Hippocampal formation (tissue), 2 donors: Measurements from ENCODE around the gene DNAH3.
"Not testable (repeated sequence)": the region's sequence is repeated elsewhere in the genome, so short reads cannot be mapped to it uniquely, and the experiment has no call there.

Experiments used
- DNase-seq, 2 donors: peaks; one replicate each; lab custom pipeline; 2025; lab: John Stamatoyannopoulos, UW

The DNAH3 gene

GRCh38 chr16:21005008-21005407 is 145.6 kb downstream of the DNAH3 start:
- no peak for DNase-seq

DNA sequence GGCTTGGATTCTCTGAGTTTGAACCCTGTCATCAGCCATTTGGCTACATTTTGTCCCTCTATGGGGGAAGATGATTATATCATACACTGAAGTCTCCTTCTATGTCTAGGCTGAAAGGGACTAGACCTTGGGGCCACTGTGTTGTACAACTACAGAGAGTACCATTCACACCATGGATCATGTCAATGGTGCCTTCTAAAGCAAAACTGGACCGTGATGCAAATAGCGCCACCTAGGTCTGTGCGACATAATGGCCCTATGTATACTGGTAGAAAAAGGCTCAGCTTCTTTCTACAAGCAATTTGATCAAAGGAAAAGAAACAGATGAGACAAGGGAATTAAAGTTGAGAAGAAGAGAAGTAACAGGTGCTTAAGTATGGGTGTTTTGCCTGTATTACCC is 149.4 kb downstream of the DNAH3 start:
- no peak for DNase-seq

DNA sequence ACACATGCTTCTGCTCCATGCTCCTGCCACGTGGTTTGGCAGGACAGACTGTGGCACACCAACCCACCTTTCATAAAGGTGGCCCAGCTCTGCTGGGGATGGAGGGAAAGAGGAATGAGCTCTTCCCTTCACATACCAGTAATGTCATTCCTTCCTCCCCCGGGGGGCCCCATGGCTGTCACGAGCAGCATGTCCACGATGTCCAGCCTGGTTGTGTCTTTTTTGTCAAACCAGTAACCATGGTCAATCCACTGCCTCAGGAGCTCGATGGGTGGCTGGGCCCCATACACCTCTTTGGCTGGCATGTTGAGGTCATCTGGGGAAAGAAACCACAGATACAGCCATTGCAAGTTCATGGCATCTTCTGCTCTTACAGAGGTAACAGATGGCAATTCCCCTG is 153.5 kb downstream of the DNAH3 start:
- no peak for DNase-seq

- DNase-seq: no peak
These were observed 154.9 kb downstream of the DNAH3 start for GRCh38 chr16:20995711-20996110.

DNA sequence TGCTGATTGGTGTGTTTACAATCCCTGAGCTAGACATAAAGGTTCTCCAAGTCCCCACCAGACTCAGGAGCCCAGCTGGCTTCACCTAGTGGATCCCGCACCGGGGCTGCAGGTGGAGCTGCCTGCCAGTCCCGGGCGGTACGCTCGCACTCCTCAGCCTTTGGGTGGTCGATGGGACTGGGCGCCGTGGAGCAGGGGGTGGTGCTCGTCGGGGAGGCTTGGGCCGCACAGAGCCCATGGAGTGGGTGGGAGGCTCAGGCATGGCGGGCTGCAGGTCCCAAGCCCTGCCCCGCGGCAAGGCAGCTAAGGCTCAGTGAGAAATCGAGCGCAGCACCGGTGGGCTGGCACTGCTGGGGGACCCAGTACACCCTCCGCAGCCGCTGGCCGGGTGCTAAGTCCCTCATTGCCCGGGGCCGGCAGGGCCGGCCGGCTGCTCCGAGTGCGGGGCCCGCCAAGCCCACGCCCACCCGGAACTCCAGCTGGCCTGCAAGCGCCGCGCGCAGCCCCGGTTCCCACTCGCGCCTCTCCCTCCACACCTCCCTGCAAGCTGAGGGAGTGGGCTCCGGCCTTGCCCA is 161.1 kb downstream of the DNAH3 start:
- not testable (repeated sequence) for DNase-seq

DNA sequence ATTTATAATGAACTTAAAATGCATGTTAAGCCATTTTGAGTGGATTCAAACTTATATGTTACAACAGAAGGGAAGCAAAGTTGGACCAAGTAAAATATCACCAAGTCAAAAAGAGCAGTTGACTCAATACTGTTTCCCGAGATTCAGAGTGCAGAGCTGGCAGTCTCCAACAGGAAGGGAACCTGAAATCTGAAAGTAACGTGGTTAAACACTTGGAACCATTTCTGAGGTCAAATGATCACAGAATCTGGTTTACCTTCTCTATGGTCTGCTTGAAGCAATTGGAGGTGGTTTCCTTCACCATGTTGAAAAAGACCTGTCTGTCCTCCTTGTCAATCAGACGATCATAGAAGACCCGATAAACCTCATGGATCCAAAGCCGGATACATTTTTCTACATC is 163.6 kb downstream of the DNAH3 start:
- no peak for DNase-seq

DNA sequence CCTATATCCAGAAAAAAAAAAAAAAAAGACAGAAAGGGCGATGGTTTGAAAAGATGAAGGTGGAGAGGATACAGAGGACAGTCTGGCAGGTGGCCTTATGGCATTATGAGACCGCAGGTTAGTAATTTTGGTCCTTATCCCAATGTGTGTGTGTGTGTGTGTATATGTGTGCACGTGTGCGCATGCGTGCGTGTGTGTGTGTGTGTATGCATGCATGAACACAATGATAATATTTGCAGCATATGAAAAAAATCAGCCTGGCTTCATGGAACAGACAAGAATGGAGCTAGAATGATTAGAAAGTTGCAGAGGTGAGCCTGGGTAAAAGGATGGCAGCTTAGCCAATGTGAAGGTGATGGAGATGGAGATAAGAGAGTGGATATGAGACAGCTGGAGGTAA is 166.6 kb downstream of the DNAH3 start:
- DNase-seq: no peak

DNA sequence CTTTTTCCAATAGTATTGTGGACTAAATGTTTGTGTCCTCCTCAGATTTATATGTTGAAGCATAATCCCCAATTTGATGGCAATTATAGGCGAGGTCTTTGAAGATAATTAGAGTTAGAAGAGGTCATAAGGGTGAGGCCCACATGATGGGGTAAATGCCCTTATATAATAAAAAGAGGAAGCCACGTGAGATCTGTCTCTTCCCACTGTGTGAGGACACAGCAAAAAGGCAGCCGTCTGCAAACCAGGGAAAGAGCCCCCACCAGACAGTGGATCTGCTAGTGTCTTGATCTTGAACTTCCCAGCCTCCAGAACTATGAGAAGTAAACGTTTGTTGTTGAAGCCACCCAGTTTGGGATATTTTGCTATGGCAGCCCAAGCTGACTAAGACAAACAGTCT is 174.1 kb downstream of the DNAH3 start:
- DNase-seq: no peak

DNA sequence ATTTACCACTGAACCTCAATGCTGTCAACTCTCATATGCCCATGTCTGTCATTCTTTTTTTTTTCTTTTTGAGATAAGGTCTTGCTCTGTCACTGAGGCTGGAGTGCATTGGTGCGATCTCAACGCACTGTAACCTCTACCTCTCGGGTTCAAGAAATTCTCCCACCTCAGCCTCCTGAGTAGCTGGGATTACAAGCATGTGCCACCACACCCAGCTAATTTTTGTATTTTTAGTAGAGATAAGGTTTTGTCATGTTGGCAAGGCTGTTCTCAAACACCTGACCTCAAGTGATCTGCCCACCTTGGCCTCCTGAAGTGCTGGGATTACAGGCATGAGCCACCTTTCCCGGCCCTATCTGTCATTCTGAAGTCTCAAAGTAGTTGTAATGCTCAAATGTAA is 177.4 kb downstream of the DNAH3 start:
- DNase-seq: not testable (repeated sequence)

DNA sequence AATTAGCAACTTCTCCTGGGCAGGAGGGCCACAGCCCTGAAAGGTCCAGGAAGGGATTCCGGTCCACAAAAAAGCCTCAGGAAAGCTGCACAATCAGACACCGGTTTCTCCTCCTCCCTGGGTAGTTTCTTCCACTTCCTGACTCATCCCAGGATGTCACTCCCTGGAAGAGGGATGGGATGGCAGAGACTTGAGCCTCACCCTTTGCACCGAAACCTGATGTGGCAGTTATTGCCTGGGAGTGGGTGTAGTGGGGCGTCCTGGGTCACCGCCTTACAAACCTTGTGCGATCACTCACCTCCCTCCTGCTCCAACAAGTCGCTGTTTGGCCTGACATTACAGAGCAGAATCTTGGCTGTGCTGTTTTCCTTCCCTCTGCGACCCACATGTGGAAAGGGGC is 179.2 kb downstream of the DNAH3 start:
- no peak for DNase-seq

DNA sequence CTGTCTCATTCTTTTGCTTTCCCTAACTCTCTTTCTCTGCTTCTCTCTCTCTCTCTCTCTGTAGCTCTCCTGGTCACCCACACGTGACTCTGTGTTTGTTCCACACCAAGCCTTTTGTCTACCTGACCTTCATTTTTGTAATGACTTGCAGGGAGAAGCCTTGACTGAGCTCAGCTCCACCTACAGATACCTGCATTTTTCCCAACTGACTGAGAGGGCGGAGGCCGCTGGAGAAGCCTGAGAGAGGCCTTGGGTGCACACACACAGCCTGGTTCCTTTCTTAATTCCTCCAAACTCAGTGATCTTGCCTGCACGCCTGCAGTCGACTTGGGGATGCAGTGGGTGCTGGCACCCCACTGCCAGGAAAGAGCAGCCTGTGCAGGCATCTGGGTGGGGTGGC is 181.3 kb downstream of the DNAH3 start:
- DNase-seq: no peak

DNA sequence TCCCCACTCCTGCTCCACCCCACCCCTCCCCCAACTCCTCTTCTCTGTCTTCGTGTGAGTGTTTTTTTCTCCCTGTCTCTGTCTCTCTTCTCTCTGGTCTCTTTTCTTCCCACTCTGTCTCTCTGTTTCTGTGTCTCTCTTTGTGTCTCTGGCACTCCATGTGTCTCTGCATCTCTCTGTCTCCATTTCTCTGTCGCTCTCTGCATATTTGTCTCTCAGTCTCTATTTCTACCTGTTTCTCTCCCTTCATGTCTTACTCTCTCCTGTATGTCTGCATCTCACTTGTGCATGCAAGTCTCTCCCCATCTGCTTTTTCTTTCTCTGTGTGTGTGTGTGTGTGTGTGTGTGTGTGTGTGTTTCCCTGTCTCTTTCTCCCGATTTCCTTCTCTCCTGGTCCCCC is 181.9 kb downstream of the DNAH3 start:
- no peak for DNase-seq

DNA sequence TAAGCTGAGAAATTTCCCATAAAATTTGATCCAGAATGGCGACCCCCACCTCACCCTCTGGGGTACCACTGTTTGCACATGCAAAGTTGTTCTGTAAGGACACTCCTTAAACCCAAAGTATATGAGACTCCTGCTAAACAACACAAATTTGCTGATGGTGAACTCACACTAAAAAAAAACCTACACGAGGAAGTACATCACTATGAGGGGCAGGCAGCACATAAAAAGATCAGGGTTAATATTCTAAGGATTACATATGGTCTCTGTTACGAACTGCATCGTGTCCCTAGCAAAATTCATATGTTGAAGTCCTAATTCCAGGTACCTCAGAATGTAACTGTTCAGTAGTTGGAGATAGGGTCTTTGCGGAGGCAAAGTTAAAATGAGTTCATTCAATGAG is 189.7 kb downstream of the DNAH3 start:
- no peak for DNase-seq

- no peak for DNase-seq
These were observed 193.5 kb downstream of the DNAH3 start for GRCh38 chr16:20957153-20957552.

DNA sequence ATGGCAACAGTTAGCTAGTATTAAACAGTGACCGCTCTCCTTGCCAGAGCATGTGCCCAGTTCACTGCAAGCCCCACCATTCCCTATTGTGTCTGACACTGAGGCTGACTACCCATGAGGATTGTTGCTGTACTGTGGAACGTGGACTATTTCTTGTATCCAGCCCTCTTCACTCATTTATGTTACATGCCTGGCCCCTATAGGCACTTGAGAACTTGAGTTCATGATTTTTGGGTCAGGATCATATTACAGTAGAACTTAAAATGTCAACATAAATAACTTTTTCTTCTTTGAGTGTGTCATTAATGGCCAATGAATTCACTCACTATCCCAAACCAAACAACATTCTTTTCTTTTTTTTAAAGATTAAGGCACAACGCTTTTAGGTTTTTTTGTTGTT is 194.3 kb downstream of the DNAH3 start:
- no peak for DNase-seq

- DNase-seq: no peak
These were observed 196.1 kb downstream of the DNAH3 start for GRCh38 chr16:20954574-20954973.

GRCh38 chr16:20952139-20952920 is 198.3 kb downstream of the DNAH3 start:
- DNase-seq: no peak

GRCh38 chr16:20950294-20950693 is 200.4 kb downstream of the DNAH3 start:
- no peak for DNase-seq

- DNase-seq: no peak
These were observed 201.0 kb downstream of the DNAH3 start for GRCh38 chr16:20949660-20950059.

GRCh38 chr16:20948444-20948843 is 202.2 kb downstream of the DNAH3 start:
- DNase-seq: no peak

GRCh38 chr16:20946015-20946629 is 204.5 kb downstream of the DNAH3 start:
- no peak for DNase-seq

GRCh38 chr16:20945575-20945875 is 205.1 kb downstream of the DNAH3 start:
- not testable (repeated sequence) for DNase-seq

DNA sequence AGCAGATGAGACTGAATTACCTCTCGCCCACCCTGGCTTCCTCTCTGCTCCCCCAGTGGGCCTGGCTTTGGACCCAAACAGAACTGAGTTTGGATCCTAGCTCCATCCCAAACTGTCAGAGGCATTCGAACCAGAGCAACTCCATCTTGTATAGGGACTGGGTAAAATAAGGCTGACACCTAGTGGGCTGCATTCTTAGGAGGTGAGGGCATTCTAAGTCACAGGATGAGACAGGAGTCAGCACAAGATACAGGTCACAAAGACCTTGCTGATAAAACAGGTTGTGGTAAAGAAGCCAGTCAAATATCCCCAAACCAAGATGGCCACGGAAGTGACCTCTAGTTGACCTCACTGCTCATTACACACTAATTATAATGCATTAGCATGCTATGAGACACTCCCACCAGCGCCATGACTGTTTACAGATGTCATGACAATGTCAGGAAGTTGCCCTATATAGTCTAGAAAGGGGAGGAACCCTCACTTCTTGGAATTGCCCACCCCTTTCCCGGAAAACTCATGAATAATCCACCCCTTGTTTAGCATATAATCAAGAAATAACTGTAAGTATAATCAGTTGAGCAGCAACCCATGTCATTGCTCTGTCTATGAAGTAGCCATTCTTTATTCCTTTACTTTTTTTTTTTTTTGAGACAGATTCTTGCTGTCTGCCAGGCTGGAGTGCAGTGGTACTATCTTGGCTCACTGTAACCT is 205.6 kb downstream of the DNAH3 start:
- no peak for DNase-seq
